GM19193 (cell line): ENCODE measurements around the gene RGMB.

ENCODE experiments used
- POLR2A ChIP-seq: IDR thresholded peaks from 4 replicates; pipeline ENCODE4 v1.6.1; 2011; ENCODE audit not compliant: insufficient read depth, insufficient read length; ENCODE audit errors: extremely low read depth

The RGMB gene

GRCh38 chr5:98796197-98796972, 22.9 kb downstream of the RGMB start:
- TF ChIP-seq POLR2A = no peak

- no peak for TF ChIP-seq POLR2A
Measured at GRCh38 chr5:98798371-98798770, 24.9 kb downstream of the RGMB start.

- no peak for TF ChIP-seq POLR2A
Measured at GRCh38 chr5:98798847-98799246, 25.4 kb downstream of the RGMB start.

- no peak for TF ChIP-seq POLR2A
Measured at GRCh38 chr5:98804066-98804465, 30.6 kb downstream of the RGMB start.

GRCh38 chr5:98805070-98805469, 31.6 kb downstream of the RGMB start:
- no peak for TF ChIP-seq POLR2A

- TF ChIP-seq POLR2A = no peak
Measured at GRCh38 chr5:98807806-98808205, 34.3 kb downstream of the RGMB start.

- no peak for TF ChIP-seq POLR2A
Measured at GRCh38 chr5:98810206-98810605, 36.7 kb downstream of the RGMB start.

- no peak for TF ChIP-seq POLR2A
Measured at GRCh38 chr5:98813755-98814154, 40.3 kb downstream of the RGMB start.

- TF ChIP-seq POLR2A = no peak
Measured at GRCh38 chr5:98816582-98817222, 43.2 kb downstream of the RGMB start.

- TF ChIP-seq POLR2A = no peak
Measured at GRCh38 chr5:98825582-98826375, 52.3 kb downstream of the RGMB start.

GRCh38 chr5:98827161-98827560, 53.7 kb downstream of the RGMB start:
- no peak for TF ChIP-seq POLR2A

GRCh38 chr5:98827588-98828284, 54.3 kb downstream of the RGMB start:
- no peak for TF ChIP-seq POLR2A

GRCh38 chr5:98836175-98836574, 62.7 kb downstream of the RGMB start:
- TF ChIP-seq POLR2A = no peak

- TF ChIP-seq POLR2A = no peak
Measured at GRCh38 chr5:98839469-98840383, 66.3 kb downstream of the RGMB start.
